Activated T-cell treated with anti-CD3 and anti-CD28 coated beads, Interleukin-2, amount 50 U/mL, for 4 hours (primary cell): ENCODE data around the gene PC. TPM values are rescaled to one million over a fixed set of nuclear protein-coding genes. Genes with fewer than 3 reads are reported as not detected.
A peak's percentile ranks its signal among the peaks of the same experiment; 100 is the strongest.
"Not testable (repeated sequence)": the region's sequence is repeated elsewhere in the genome, so short reads cannot be mapped to it uniquely, and the experiment has no call there.

Source experiments
- ATAC-seq, 2 donors: fragments of 200-7000 bp; cut with Tn5 transposase; one replicate each; pipeline ENCODE4 v1.10.0; 2021
- DNase-seq: peaks from one replicate; pipeline ENCODE4 v3.0.0-alpha.2; 2020
- H3K27me3 Mint-ChIP-seq: one replicate; pipeline ENCODE4 v1.8.0; 2021; ENCODE audit warnings: low read depth, mixed read lengths
- H3K36me3 Mint-ChIP-seq: one replicate; pipeline ENCODE4 v1.8.0; 2022; ENCODE audit warnings: mixed read lengths; ENCODE audit not compliant: insufficient read depth
- H3K4me1 Mint-ChIP-seq: one replicate; pipeline ENCODE4 v1.8.0; 2021; ENCODE audit warnings: low read depth, mixed read lengths
- H3K4me3 Mint-ChIP-seq: one replicate; pipeline ENCODE4 v1.8.0; 2021; ENCODE audit warnings: mild to moderate bottlenecking, moderate library complexity, mixed read lengths
- H3K9me3 Mint-ChIP-seq: one replicate; pipeline ENCODE4 v1.8.0; 2021; ENCODE audit warnings: mixed read lengths
- total RNA-seq, 3 donors: library from RNA; stranded (reverse); gene quantifications; one replicate each; pipeline ENCODE4 v1.2.1, GENCODE V29; 2021

PC gene
- 10 to 100 TPM; 17.5 to 20.0 (median 18.4) TPM for total RNA-seq

- Mint-ChIP-seq H3K4me1 (peaks cover 25% of the 10 kb centered on the region), H3K27me3 (no peaks in the 10 kb centered on the region), H3K4me3 (peak within 1 kb of the TSS; percentile 78), H3K9me3 (no peaks in the 10 kb centered on the region), H3K36me3 (no peaks in the 10 kb centered on the region)
- ATAC-seq (peak; percentile 97 to 98), DNase-seq (peak; percentile 94)
Observed at GRCh38 chr11:66958232-66958955, at the start of gene PC. PC (minus strand) TSS chr11:66958383; CDS start chr11:66872159, 86,224 bp downstream.

GRCh38 chr11:67007126-67007525 lies 48.9 kb upstream of the PC start:
- H3K4me3 Mint-ChIP-seq, result no peak overlapping the region

GRCh38 chr11:67006029-67006884 lies 48.1 kb upstream of the PC start:
- Mint-ChIP-seq H3K27me3 (no peaks in the 10 kb centered on the region), H3K36me3 (no peaks in the 10 kb centered on the region), H3K4me1 (peaks cover 2% of the 10 kb centered on the region), H3K9me3 (no peaks in the 10 kb centered on the region), H3K4me3 (no peak overlapping the region)
- ATAC-seq, result peak; percentile 63 to 75
- DNase-seq, result no peak

More at GRCh38 chr11:67007126-67007525, 48.9 kb upstream of the PC start:
- ATAC-seq (no peak), DNase-seq (no peak)
- no peaks in the 10 kb centered on the region for H3K36me3 Mint-ChIP-seq
- no peaks in the 10 kb centered on the region for H3K27me3 Mint-ChIP-seq
- H3K9me3 Mint-ChIP-seq, result no peaks in the 10 kb centered on the region
- H3K4me1 Mint-ChIP-seq, result peaks cover 2% of the 10 kb centered on the region

- not testable (repeated sequence) for H3K9me3 Mint-ChIP-seq, H3K4me3 Mint-ChIP-seq, H3K27me3 Mint-ChIP-seq, H3K4me1 Mint-ChIP-seq, ATAC-seq, H3K36me3 Mint-ChIP-seq, DNase-seq
Observed at GRCh38 chr11:67005200-67005599, 47.0 kb upstream of the PC start.

GRCh38 chr11:67002921-67003411 lies 44.8 kb upstream of the PC start:
- H3K9me3 Mint-ChIP-seq, result no peaks in the 10 kb centered on the region
- no peak overlapping the region for H3K4me3 Mint-ChIP-seq
- peaks cover 2% of the 10 kb centered on the region for H3K4me1 Mint-ChIP-seq
- ATAC-seq (no peak), DNase-seq (no peak)
- no peaks in the 10 kb centered on the region for H3K27me3 Mint-ChIP-seq
- H3K36me3 Mint-ChIP-seq, result no peaks in the 10 kb centered on the region

- Mint-ChIP-seq H3K9me3 (no peaks in the 10 kb centered on the region), H3K27me3 (no peaks in the 10 kb centered on the region), H3K36me3 (no peaks in the 10 kb centered on the region), H3K4me1 (peaks cover 2% of the 10 kb centered on the region), H3K4me3 (no peak overlapping the region)
- ATAC-seq (no peak), DNase-seq (no peak)
Observed at GRCh38 chr11:67002297-67002913, 44.2 kb upstream of the PC start.

GRCh38 chr11:67001332-67001731 lies 43.1 kb upstream of the PC start:
- DNase-seq (no peak), ATAC-seq (no peak)
- H3K4me1 Mint-ChIP-seq, result peaks cover 2% of the 10 kb centered on the region
- no peaks in the 10 kb centered on the region for H3K9me3 Mint-ChIP-seq
- H3K36me3 Mint-ChIP-seq, result no peaks in the 10 kb centered on the region
- H3K4me3 Mint-ChIP-seq, result no peak overlapping the region
- no peaks in the 10 kb centered on the region for H3K27me3 Mint-ChIP-seq

GRCh38 chr11:66999555-66999954 lies 41.4 kb upstream of the PC start:
- DNase-seq, result no peak
- H3K27me3 Mint-ChIP-seq, result no peaks in the 10 kb centered on the region
- no peak for ATAC-seq
- no peak overlapping the region for H3K4me3 Mint-ChIP-seq
- H3K9me3 Mint-ChIP-seq, result no peaks in the 10 kb centered on the region
- no peaks in the 10 kb centered on the region for H3K4me1 Mint-ChIP-seq
- H3K36me3 Mint-ChIP-seq, result no peaks in the 10 kb centered on the region

- DNase-seq (no peak), ATAC-seq (peak in 1 of 2 donors; percentile 10)
- Mint-ChIP-seq H3K36me3 (no peaks in the 10 kb centered on the region), H3K4me1 (no peaks in the 10 kb centered on the region), H3K4me3 (no peak overlapping the region), H3K27me3 (peaks cover 3% of the 10 kb centered on the region), H3K9me3 (no peaks in the 10 kb centered on the region)
Observed at GRCh38 chr11:66996609-66997273, 38.6 kb upstream of the PC start.

- Mint-ChIP-seq H3K9me3 (no peaks in the 10 kb centered on the region), H3K27me3 (peaks cover 6% of the 10 kb centered on the region), H3K4me1 (no peaks in the 10 kb centered on the region), H3K36me3 (no peaks in the 10 kb centered on the region), H3K4me3 (no peak overlapping the region)
- DNase-seq, result no peak
- ATAC-seq, result no peak
Observed at GRCh38 chr11:66992041-66992440, 33.9 kb upstream of the PC start.

GRCh38 chr11:66989360-66989759 lies 31.2 kb upstream of the PC start:
- not testable (repeated sequence) for H3K36me3 Mint-ChIP-seq, H3K4me3 Mint-ChIP-seq, DNase-seq, H3K4me1 Mint-ChIP-seq, H3K9me3 Mint-ChIP-seq, ATAC-seq
- H3K27me3 Mint-ChIP-seq, result peaks cover 10% of the 10 kb centered on the region

- H3K4me1 Mint-ChIP-seq, H3K36me3 Mint-ChIP-seq, H3K4me3 Mint-ChIP-seq, DNase-seq, ATAC-seq, H3K9me3 Mint-ChIP-seq: not testable (repeated sequence)
- peaks cover 10% of the 10 kb centered on the region for H3K27me3 Mint-ChIP-seq
Observed at GRCh38 chr11:66988741-66989140, 30.6 kb upstream of the PC start.

GRCh38 chr11:66987924-66988637 lies 29.9 kb upstream of the PC start:
- no peaks in the 10 kb centered on the region for H3K36me3 Mint-ChIP-seq
- no peak for ATAC-seq
- H3K27me3 Mint-ChIP-seq, result peaks cover 10% of the 10 kb centered on the region

More at GRCh38 chr11:66987924-66988637, 29.9 kb upstream of the PC start:
- H3K9me3 Mint-ChIP-seq, result no peaks in the 10 kb centered on the region
- DNase-seq, result no peak
- H3K4me1 Mint-ChIP-seq, result no peaks in the 10 kb centered on the region
- H3K4me3 Mint-ChIP-seq, result no peak overlapping the region
